WTC11 (cell line): ENCODE results near the gene LIX1L. TPM values are rescaled to one million over a fixed set of nuclear protein-coding genes. Genes with fewer than 3 reads are reported as not detected.

Source experiments
- ATAC-seq: fragments of 200-7000 bp; cut with Tn5 transposase; 2 replicates; pipeline ENCODE4 v1.10.0; 2021; ENCODE audit warnings: mild to moderate bottlenecking, moderate library complexity
- CTCF ChIA-PET: fragments of 300-600 bp; sonication (Branson Sonifier 250); formaldehyde crosslinking; loops from one replicate; lab custom pipeline; 2021; ENCODE audit warnings: antibody characterized with exemption; lab: Charles Lee
- POLR2A ChIA-PET: fragments of 350-600 bp; sonication (Branson Sonifier 250); formaldehyde crosslinking; loops from one replicate; lab custom pipeline; 2021; ENCODE audit warnings: antibody characterized with exemption; lab: Charles Lee
- DNase-seq: peaks from one replicate; pipeline ENCODE4 v3.0.0; 2021; ENCODE audit warnings: low spot score
- H3K27ac Mint-ChIP-seq: 2 replicates; pipeline ENCODE4 v1.8.0; 2021; ENCODE audit warnings: mixed read lengths
- H3K27me3 Mint-ChIP-seq: 2 replicates; pipeline ENCODE4 v1.8.0; 2021; ENCODE audit warnings: low read depth, mild to moderate bottlenecking, moderate library complexity, mixed read lengths
- H3K36me3 Mint-ChIP-seq: 2 replicates; pipeline ENCODE4 v1.8.0; 2021; ENCODE audit warnings: mixed read lengths
- H3K4me1 Mint-ChIP-seq: 2 replicates; pipeline ENCODE4 v1.8.0; 2022; ENCODE audit warnings: mixed read lengths
- H3K4me3 Mint-ChIP-seq: 2 replicates; pipeline ENCODE4 v1.8.0; 2021; ENCODE audit warnings: mild to moderate bottlenecking, moderate library complexity, mixed read lengths
- H3K9me3 Mint-ChIP-seq: 2 replicates; pipeline ENCODE4 v1.8.0; 2021; ENCODE audit warnings: mixed read lengths
- ELF4 ChIP-seq: sonication (generic); formaldehyde crosslinking; IDR thresholded peaks from 2 replicates; pipeline ENCODE4 v1.8.1; 2022; ENCODE audit warnings: low read depth, mild to moderate bottlenecking, moderate library complexity, missing genetic modification reagents
- FOXP1 ChIP-seq: sonication (generic); formaldehyde crosslinking; IDR thresholded peaks from 2 replicates; pipeline ENCODE4 v1.8.0; 2022; ENCODE audit warnings: missing genetic modification reagents, mild to moderate bottlenecking, moderate library complexity, borderline replicate concordance
- GTF2I ChIP-seq: fragments of 250-450 bp; sonication (Bioruptor Pico); conservative IDR thresholded peaks from 2 replicates; pipeline ENCODE4 v1.4.0; 2021; ENCODE audit warnings: mild to moderate bottlenecking
- HMGA2 ChIP-seq: fragments of 250-450 bp; sonication (Bioruptor Pico); IDR thresholded peaks from 2 replicates; pipeline ENCODE4 v1.4.0; 2021; ENCODE audit warnings: mild to moderate bottlenecking, moderate library complexity
- JUN ChIP-seq: sonication (generic); formaldehyde crosslinking; IDR thresholded peaks from 2 replicates; pipeline ENCODE4 v1.8.0; 2023; ENCODE audit warnings: mild to moderate bottlenecking, missing genetic modification reagents
- NFATC4 ChIP-seq: fragments of 250-450 bp; sonication (Bioruptor Pico); IDR thresholded peaks from 2 replicates; pipeline ENCODE4 v1.9.0; 2021; ENCODE audit warnings: mild to moderate bottlenecking
- SOX15 ChIP-seq: fragments of 250-450 bp; sonication (Bioruptor Pico); IDR thresholded peaks from 2 replicates; pipeline ENCODE4 v1.9.0; 2021; ENCODE audit warnings: mild to moderate bottlenecking
- TEAD1 ChIP-seq: sonication (generic); formaldehyde crosslinking; IDR thresholded peaks from 2 replicates; pipeline ENCODE4 v1.8.0; 2022; ENCODE audit warnings: mild to moderate bottlenecking, missing genetic modification reagents
- TEAD4 ChIP-seq: sonication (generic); formaldehyde crosslinking; IDR thresholded peaks from 2 replicates; pipeline ENCODE4 v1.8.0; 2022; ENCODE audit warnings: mild to moderate bottlenecking, missing genetic modification reagents
- ZNF232 ChIP-seq: sonication (generic); formaldehyde crosslinking; IDR thresholded peaks from 2 replicates; pipeline ENCODE4 v1.8.0; 2022; ENCODE audit warnings: mild to moderate bottlenecking, missing genetic modification reagents
- ZNF263 ChIP-seq: sonication (generic); formaldehyde crosslinking; IDR thresholded peaks from 2 replicates; pipeline ENCODE4 v1.8.1; 2022; ENCODE audit warnings: low read depth, mild to moderate bottlenecking, moderate library complexity, missing genetic modification reagents
- ZNF423 ChIP-seq: fragments of 250-450 bp; sonication (Bioruptor Pico); IDR thresholded peaks from 2 replicates; pipeline ENCODE4 v2.1.2; 2022; ENCODE audit warnings: mild to moderate bottlenecking, moderate library complexity
- total RNA-seq: library from RNA; stranded (reverse); gene quantifications from 3 replicates; pipeline ENCODE4 v1.2.3, GENCODE V29; 2021
- TF ChIP-seq, protein P1 (sequence below): sonication (generic); formaldehyde crosslinking; IDR thresholded peaks from 2 replicates; pipeline ENCODE4 v1.8.1; 2023; ENCODE audit warnings: mild to moderate bottlenecking, missing genetic modification reagents
- TF ChIP-seq, protein P2 (sequence below): sonication (generic); formaldehyde crosslinking; IDR thresholded peaks from 2 replicates; pipeline ENCODE4 v1.8.0; 2022; ENCODE audit warnings: missing genetic modification reagents
- TF ChIP-seq, protein P3 (sequence below): sonication (generic); formaldehyde crosslinking; IDR thresholded peaks from 2 replicates; pipeline ENCODE4 v1.8.0; 2023; ENCODE audit warnings: mild to moderate bottlenecking, missing genetic modification reagents
- TF ChIP-seq, protein P4 (sequence below): fragments of 250-450 bp; sonication (Bioruptor Pico); IDR thresholded peaks from 2 replicates; pipeline ENCODE4 v1.9.0; 2021; ENCODE audit warnings: mild to moderate bottlenecking
- TF ChIP-seq, protein P5 (sequence below): fragments of 200-600 bp; IDR thresholded peaks from 2 replicates; pipeline ENCODE4 v1.8.0; 2022; ENCODE audit warnings: antibody characterized with exemption

LIX1L gene
- total RNA-seq, 1 experiment from 2014 or later = 3.0 TPM

DNA sequence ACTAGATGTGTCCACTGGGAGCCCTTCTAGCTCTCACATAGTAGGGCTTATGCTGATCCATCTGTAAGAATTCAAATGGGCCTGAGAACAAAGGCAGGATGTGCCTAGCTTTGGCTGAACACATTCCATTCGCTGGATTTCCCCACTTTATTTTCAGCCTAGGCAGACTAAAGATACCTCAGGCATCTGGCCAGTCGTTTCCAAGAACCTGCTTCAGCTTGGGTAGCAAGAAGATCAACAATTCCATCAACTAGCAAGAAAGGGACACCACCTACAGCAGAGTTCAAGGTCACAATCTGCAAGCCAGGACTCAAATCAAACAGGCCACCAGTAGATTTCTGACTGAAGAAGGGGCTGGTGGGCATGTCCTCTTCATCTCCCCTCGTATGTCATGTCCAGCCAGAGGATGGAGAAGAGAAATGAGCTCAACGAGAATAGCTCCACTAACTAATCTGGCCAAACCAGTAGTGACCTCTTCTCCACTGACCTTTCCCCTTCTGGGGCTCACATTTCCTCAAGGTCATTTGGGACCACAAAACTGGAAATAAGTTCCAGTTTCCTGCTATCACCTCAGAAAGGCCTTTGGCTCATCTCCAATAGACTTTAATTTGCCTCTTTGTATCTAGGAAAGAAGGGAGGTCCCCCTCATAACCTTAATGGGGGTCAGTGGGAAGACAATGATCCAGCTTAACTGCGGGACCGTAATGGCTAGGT, 24.4 kb upstream of the LIX1L start:
- ATAC-seq = no peak
- peaks cover 32% of the 10 kb centered on the region for H3K4me1 Mint-ChIP-seq
- H3K36me3 Mint-ChIP-seq = no peaks in the 10 kb centered on the region
- TF ChIP-seq ZNF263 (CRISPR knock-in tag) = no peak
- TF ChIP-seq HMGA2 (CRISPR knock-in tag) = no peak
- TF ChIP-seq NFATC4 (CRISPR knock-in tag) = no peak
- TF ChIP-seq ELF4 (CRISPR knock-in tag) = no peak
- no peak for DNase-seq
- H3K27me3 Mint-ChIP-seq = no peaks in the 10 kb centered on the region; the same call in none of the 2 replicates
- ChIA-PET POLR2A (interaction anchor here (0.6 to 1.2 kb wide), 4 partner anchors 9 to 56 kb away, joined by 3 to 5 read pairs (median 4); partner anchors contain the start of genes ANKRD34A and POLR3GL), CTCF (interaction anchor here (1.0 to 1.2 kb wide), 2 partner anchors 25 to 90 kb away, joined by 4 read pairs; no protein-coding TSS in a partner anchor)
- no peaks in the 10 kb centered on the region for H3K9me3 Mint-ChIP-seq
- H3K4me3 Mint-ChIP-seq = no peak overlapping the region
- H3K27ac Mint-ChIP-seq = no peak overlapping the region

DNA sequence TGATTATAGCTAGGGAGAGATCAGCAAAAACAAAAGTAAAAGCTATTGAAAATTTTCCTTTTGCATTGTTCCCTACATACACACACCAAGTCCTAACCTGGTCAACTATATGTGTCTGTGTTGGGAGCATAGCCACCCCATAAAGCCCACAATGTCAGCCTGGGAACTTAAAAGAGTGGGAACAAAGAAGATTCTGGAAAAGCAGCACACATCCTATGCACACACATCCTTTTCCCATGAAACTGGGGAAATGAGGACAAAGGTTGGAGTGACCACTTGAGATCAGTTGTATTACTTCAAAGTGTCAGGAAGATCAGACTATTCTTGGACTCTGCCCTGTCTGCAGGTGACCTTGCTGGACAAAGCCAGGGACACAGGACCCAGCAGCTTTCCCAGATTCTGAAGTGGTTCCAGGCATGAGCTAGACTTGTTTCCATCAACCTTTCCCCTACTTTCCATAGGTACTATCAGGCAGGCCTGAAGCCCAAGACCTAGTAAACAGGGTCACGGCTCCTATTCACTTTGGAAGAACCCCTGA, 22.7 kb upstream of the LIX1L start:
- CTCF ChIA-PET = interaction anchor here (1.4 to 5.4 kb wide), 8 partner anchors 10 to 135 kb away, joined by 3 to 54 read pairs (median 19); partner anchors contain the start of genes ANKRD34A, NUDT17 and POLR3GL

More for the DNA sequence above, 22.7 kb upstream of the LIX1L start:
- no peak for DNase-seq
- no peak for TF ChIP-seq HMGA2 (CRISPR knock-in tag)
- TF ChIP-seq, protein P1, sequence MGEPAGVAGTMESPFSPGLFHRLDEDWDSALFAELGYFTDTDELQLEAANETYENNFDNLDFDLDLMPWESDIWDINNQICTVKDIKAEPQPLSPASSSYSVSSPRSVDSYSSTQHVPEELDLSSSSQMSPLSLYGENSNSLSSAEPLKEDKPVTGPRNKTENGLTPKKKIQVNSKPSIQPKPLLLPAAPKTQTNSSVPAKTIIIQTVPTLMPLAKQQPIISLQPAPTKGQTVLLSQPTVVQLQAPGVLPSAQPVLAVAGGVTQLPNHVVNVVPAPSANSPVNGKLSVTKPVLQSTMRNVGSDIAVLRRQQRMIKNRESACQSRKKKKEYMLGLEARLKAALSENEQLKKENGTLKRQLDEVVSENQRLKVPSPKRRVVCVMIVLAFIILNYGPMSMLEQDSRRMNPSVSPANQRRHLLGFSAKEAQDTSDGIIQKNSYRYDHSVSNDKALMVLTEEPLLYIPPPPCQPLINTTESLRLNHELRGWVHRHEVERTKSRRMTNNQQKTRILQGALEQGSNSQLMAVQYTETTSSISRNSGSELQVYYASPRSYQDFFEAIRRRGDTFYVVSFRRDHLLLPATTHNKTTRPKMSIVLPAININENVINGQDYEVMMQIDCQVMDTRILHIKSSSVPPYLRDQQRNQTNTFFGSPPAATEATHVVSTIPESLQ (CRISPR knock-in tag) = no peak
- no peak for TF ChIP-seq FOXP1
- TF ChIP-seq, protein P2, sequence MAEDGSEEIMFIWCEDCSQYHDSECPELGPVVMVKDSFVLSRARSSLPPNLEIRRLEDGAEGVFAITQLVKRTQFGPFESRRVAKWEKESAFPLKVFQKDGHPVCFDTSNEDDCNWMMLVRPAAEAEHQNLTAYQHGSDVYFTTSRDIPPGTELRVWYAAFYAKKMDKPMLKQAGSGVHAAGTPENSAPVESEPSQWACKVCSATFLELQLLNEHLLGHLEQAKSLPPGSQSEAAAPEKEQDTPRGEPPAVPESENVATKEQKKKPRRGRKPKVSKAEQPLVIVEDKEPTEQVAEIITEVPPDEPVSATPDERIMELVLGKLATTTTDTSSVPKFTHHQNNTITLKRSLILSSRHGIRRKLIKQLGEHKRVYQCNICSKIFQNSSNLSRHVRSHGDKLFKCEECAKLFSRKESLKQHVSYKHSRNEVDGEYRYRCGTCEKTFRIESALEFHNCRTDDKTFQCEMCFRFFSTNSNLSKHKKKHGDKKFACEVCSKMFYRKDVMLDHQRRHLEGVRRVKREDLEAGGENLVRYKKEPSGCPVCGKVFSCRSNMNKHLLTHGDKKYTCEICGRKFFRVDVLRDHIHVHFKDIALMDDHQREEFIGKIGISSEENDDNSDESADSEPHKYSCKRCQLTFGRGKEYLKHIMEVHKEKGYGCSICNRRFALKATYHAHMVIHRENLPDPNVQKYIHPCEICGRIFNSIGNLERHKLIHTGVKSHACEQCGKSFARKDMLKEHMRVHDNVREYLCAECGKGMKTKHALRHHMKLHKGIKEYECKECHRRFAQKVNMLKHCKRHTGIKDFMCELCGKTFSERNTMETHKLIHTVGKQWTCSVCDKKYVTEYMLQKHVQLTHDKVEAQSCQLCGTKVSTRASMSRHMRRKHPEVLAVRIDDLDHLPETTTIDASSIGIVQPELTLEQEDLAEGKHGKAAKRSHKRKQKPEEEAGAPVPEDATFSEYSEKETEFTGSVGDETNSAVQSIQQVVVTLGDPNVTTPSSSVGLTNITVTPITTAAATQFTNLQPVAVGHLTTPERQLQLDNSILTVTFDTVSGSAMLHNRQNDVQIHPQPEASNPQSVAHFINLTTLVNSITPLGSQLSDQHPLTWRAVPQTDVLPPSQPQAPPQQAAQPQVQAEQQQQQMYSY (CRISPR knock-in tag) = no peak
- TF ChIP-seq, protein P3, sequence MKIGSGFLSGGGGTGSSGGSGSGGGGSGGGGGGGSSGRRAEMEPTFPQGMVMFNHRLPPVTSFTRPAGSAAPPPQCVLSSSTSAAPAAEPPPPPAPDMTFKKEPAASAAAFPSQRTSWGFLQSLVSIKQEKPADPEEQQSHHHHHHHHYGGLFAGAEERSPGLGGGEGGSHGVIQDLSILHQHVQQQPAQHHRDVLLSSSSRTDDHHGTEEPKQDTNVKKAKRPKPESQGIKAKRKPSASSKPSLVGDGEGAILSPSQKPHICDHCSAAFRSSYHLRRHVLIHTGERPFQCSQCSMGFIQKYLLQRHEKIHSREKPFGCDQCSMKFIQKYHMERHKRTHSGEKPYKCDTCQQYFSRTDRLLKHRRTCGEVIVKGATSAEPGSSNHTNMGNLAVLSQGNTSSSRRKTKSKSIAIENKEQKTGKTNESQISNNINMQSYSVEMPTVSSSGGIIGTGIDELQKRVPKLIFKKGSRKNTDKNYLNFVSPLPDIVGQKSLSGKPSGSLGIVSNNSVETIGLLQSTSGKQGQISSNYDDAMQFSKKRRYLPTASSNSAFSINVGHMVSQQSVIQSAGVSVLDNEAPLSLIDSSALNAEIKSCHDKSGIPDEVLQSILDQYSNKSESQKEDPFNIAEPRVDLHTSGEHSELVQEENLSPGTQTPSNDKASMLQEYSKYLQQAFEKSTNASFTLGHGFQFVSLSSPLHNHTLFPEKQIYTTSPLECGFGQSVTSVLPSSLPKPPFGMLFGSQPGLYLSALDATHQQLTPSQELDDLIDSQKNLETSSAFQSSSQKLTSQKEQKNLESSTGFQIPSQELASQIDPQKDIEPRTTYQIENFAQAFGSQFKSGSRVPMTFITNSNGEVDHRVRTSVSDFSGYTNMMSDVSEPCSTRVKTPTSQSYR (CRISPR knock-in tag) = no peak
- TF ChIP-seq SOX15 (CRISPR knock-in tag) = no peak
- TF ChIP-seq, protein P4, sequence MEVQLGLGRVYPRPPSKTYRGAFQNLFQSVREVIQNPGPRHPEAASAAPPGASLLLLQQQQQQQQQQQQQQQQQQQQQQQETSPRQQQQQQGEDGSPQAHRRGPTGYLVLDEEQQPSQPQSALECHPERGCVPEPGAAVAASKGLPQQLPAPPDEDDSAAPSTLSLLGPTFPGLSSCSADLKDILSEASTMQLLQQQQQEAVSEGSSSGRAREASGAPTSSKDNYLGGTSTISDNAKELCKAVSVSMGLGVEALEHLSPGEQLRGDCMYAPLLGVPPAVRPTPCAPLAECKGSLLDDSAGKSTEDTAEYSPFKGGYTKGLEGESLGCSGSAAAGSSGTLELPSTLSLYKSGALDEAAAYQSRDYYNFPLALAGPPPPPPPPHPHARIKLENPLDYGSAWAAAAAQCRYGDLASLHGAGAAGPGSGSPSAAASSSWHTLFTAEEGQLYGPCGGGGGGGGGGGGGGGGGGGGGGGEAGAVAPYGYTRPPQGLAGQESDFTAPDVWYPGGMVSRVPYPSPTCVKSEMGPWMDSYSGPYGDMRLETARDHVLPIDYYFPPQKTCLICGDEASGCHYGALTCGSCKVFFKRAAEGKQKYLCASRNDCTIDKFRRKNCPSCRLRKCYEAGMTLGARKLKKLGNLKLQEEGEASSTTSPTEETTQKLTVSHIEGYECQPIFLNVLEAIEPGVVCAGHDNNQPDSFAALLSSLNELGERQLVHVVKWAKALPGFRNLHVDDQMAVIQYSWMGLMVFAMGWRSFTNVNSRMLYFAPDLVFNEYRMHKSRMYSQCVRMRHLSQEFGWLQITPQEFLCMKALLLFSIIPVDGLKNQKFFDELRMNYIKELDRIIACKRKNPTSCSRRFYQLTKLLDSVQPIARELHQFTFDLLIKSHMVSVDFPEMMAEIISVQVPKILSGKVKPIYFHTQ = no peak
- no peak for TF ChIP-seq TEAD4 (CRISPR knock-in tag)
- TF ChIP-seq ZNF232 (CRISPR knock-in tag) = no peak
- no peak for TF ChIP-seq TEAD1 (CRISPR knock-in tag)
- no peak for TF ChIP-seq ZNF423 (CRISPR knock-in tag)
- TF ChIP-seq, protein P5, sequence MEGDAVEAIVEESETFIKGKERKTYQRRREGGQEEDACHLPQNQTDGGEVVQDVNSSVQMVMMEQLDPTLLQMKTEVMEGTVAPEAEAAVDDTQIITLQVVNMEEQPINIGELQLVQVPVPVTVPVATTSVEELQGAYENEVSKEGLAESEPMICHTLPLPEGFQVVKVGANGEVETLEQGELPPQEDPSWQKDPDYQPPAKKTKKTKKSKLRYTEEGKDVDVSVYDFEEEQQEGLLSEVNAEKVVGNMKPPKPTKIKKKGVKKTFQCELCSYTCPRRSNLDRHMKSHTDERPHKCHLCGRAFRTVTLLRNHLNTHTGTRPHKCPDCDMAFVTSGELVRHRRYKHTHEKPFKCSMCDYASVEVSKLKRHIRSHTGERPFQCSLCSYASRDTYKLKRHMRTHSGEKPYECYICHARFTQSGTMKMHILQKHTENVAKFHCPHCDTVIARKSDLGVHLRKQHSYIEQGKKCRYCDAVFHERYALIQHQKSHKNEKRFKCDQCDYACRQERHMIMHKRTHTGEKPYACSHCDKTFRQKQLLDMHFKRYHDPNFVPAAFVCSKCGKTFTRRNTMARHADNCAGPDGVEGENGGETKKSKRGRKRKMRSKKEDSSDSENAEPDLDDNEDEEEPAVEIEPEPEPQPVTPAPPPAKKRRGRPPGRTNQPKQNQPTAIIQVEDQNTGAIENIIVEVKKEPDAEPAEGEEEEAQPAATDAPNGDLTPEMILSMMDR = no peak
- TF ChIP-seq JUN (CRISPR knock-in tag) = no peak
- no peak for TF ChIP-seq GTF2I (CRISPR knock-in tag)
- Mint-ChIP-seq H3K27me3 (no peaks in the 10 kb centered on the region; the same call in none of the 2 replicates), H3K27ac (no peak overlapping the region), H3K9me3 (no peaks in the 10 kb centered on the region), H3K4me1 (peaks cover 29% of the 10 kb centered on the region), H3K4me3 (no peak overlapping the region), H3K36me3 (no peaks in the 10 kb centered on the region)
- ATAC-seq = no peak
- POLR2A ChIA-PET = interaction anchor here (1.0 to 2.7 kb wide), 4 partner anchors 13 to 71 kb away, joined by 3 to 17 read pairs (median 5); partner anchors contain the start of genes ANKRD34A and POLR3GL
